HEK293 (cell line): ENCODE data around the gene ITGA2B.

ENCODE experiments used
- CTCF ChIP-seq: fragments of 450-650 bp; formaldehyde crosslinking; IDR thresholded peaks from 2 replicates; pipeline ENCODE4 v1.5.1; 2016; ENCODE audit warnings: missing biosample characterization, missing genetic modification characterization
- KLF16 ChIP-seq: fragments of 450-650 bp; formaldehyde crosslinking; IDR thresholded peaks from 2 replicates; pipeline ENCODE4 v1.5.1; 2017; ENCODE audit warnings: missing biosample characterization, missing genetic modification characterization
- REST ChIP-seq: fragments of 450-650 bp; formaldehyde crosslinking; IDR thresholded peaks from 2 replicates; pipeline ENCODE4 v1.5.1; 2016; ENCODE audit warnings: missing biosample characterization, missing genetic modification characterization
- ZBTB48 ChIP-seq: fragments of 450-650 bp; formaldehyde crosslinking; IDR thresholded peaks from 2 replicates; pipeline ENCODE4 v1.5.1; 2016; ENCODE audit warnings: missing biosample characterization, missing genetic modification characterization
- ZNF561 ChIP-seq: fragments of 450-650 bp; IDR thresholded peaks from 2 replicates; pipeline ENCODE4 v1.5.1; 2018; ENCODE audit warnings: missing biosample characterization, missing genetic modification characterization, borderline replicate concordance

GRCh38 chr17:44380767-44381166, 8.7 kb downstream of the ITGA2B start:
- TF ChIP-seq CTCF (tag by site-specific recombination) (no peak), ZNF561 (no peak), ZBTB48 (no peak), KLF16 (tag by site-specific recombination) (no peak), REST (no peak)
